Measurements from ENCODE around the gene IL20RB.

IL20RB gene

GRCh38 chr3:136957751-136958288 lies at the start of gene IL20RB:
Gene IL20RB (plus strand): TSS chr3:136957983. CDS start chr3:136958114, 131 bp downstream.
- Histone ChIP-seq H3K36me3 (ENCODE audit: insufficient read depth, low read depth, low read length) (no peaks in the 10 kb centered on the region), H3K4me3 (ENCODE audit: low read length) (no peak within 1 kb of the TSS), H3K27ac (ENCODE audit: low read length) (no peak within 1 kb of the TSS), H3K4me1 (ENCODE audit: insufficient read depth, low read length) (peaks cover 6% of the 10 kb centered on the region; the same call in 1 of the 2 replicates), H3K9me3 (ENCODE audit: insufficient read depth, low read depth, low read length) (no peaks in the 10 kb centered on the region), H3K9ac (ENCODE audit: low read depth, low read length) (no peak within 1 kb of the TSS), H3K27me3 (ENCODE audit: insufficient read depth, low read length) (no peaks in the 10 kb centered on the region)

- H3K9me3 ChIP-seq (ENCODE audit: insufficient read depth, low read depth, low read length): no peaks in the 10 kb centered on the region
- no peak overlapping the region for H3K4me3 ChIP-seq (ENCODE audit: low read length)
- no peak overlapping the region for H3K27ac ChIP-seq (ENCODE audit: low read length)
- H3K9ac ChIP-seq (ENCODE audit: low read depth, low read length): no peak overlapping the region
- no peaks in the 10 kb centered on the region for H3K36me3 ChIP-seq (ENCODE audit: insufficient read depth, low read depth, low read length)
- H3K27me3 ChIP-seq (ENCODE audit: insufficient read depth, low read length): no peaks in the 10 kb centered on the region
- no peaks in the 10 kb centered on the region for H3K4me1 ChIP-seq (ENCODE audit: insufficient read depth, low read length)
Observed at GRCh38 chr3:136908297-136908696, 49.5 kb upstream of the IL20RB start.

GRCh38 chr3:136909187-136909586 lies 48.6 kb upstream of the IL20RB start:
- Histone ChIP-seq H3K36me3 (ENCODE audit: insufficient read depth, low read depth, low read length) (no peaks in the 10 kb centered on the region), H3K4me1 (ENCODE audit: insufficient read depth, low read length) (peaks cover 1% of the 10 kb centered on the region; the same call in 1 of the 2 replicates), H3K27me3 (ENCODE audit: insufficient read depth, low read length) (no peaks in the 10 kb centered on the region), H3K9ac (ENCODE audit: low read depth, low read length) (no peak overlapping the region), H3K4me3 (ENCODE audit: low read length) (no peak overlapping the region), H3K27ac (ENCODE audit: low read length) (no peak overlapping the region), H3K9me3 (ENCODE audit: insufficient read depth, low read depth, low read length) (no peaks in the 10 kb centered on the region)

- H3K27ac ChIP-seq (ENCODE audit: low read length): no peak overlapping the region
- H3K9me3 ChIP-seq (ENCODE audit: insufficient read depth, low read depth, low read length): no peaks in the 10 kb centered on the region
- peaks cover 5% of the 10 kb centered on the region; the same call in 1 of the 2 replicates for H3K4me1 ChIP-seq (ENCODE audit: insufficient read depth, low read length)
Observed at GRCh38 chr3:136910697-136911096, 47.1 kb upstream of the IL20RB start.

GRCh38 chr3:136913168-136913567 lies 44.6 kb upstream of the IL20RB start:
- H3K9me3 ChIP-seq (ENCODE audit: insufficient read depth, low read depth, low read length): no peaks in the 10 kb centered on the region
- H3K27ac ChIP-seq (ENCODE audit: low read length): no peak overlapping the region
- H3K36me3 ChIP-seq (ENCODE audit: insufficient read depth, low read depth, low read length): no peaks in the 10 kb centered on the region
- no peaks in the 10 kb centered on the region for H3K27me3 ChIP-seq (ENCODE audit: insufficient read depth, low read length)
- H3K4me3 ChIP-seq (ENCODE audit: low read length): no peak overlapping the region
- peaks cover 5% of the 10 kb centered on the region; the same call in 1 of the 2 replicates for H3K4me1 ChIP-seq (ENCODE audit: insufficient read depth, low read length)
- no peak overlapping the region for H3K9ac ChIP-seq (ENCODE audit: low read depth, low read length)

More at GRCh38 chr3:136910697-136911096, 47.1 kb upstream of the IL20RB start:
- H3K36me3 ChIP-seq (ENCODE audit: insufficient read depth, low read depth, low read length): no peaks in the 10 kb centered on the region
- H3K27me3 ChIP-seq (ENCODE audit: insufficient read depth, low read length): no peaks in the 10 kb centered on the region
- H3K4me3 ChIP-seq (ENCODE audit: low read length): no peak overlapping the region
- no peak overlapping the region for H3K9ac ChIP-seq (ENCODE audit: low read depth, low read length)

GRCh38 chr3:136914739-136915138 lies 43.0 kb upstream of the IL20RB start:
- Histone ChIP-seq H3K27ac (ENCODE audit: low read length) (no peak overlapping the region), H3K27me3 (ENCODE audit: insufficient read depth, low read length) (no peaks in the 10 kb centered on the region), H3K9me3 (ENCODE audit: insufficient read depth, low read depth, low read length) (no peaks in the 10 kb centered on the region), H3K36me3 (ENCODE audit: insufficient read depth, low read depth, low read length) (no peaks in the 10 kb centered on the region), H3K4me3 (ENCODE audit: low read length) (no peak overlapping the region), H3K9ac (ENCODE audit: low read depth, low read length) (no peak overlapping the region), H3K4me1 (ENCODE audit: insufficient read depth, low read length) (peaks cover 5% of the 10 kb centered on the region; the same call in 1 of the 2 replicates)

GRCh38 chr3:136916223-136916622 lies 41.6 kb upstream of the IL20RB start:
- no peak overlapping the region for H3K4me3 ChIP-seq (ENCODE audit: low read length)
- no peaks in the 10 kb centered on the region for H3K27me3 ChIP-seq (ENCODE audit: insufficient read depth, low read length)
- H3K27ac ChIP-seq (ENCODE audit: low read length): no peak overlapping the region
- no peaks in the 10 kb centered on the region for H3K9me3 ChIP-seq (ENCODE audit: insufficient read depth, low read depth, low read length)
- no peaks in the 10 kb centered on the region for H3K36me3 ChIP-seq (ENCODE audit: insufficient read depth, low read depth, low read length)
- H3K9ac ChIP-seq (ENCODE audit: low read depth, low read length): no peak overlapping the region
- peaks cover 5% of the 10 kb centered on the region; the same call in 1 of the 2 replicates for H3K4me1 ChIP-seq (ENCODE audit: insufficient read depth, low read length)

- H3K36me3 ChIP-seq (ENCODE audit: insufficient read depth, low read depth, low read length): no peaks in the 10 kb centered on the region
- no peak overlapping the region for H3K4me3 ChIP-seq (ENCODE audit: low read length)
- H3K9me3 ChIP-seq (ENCODE audit: insufficient read depth, low read depth, low read length): no peaks in the 10 kb centered on the region
- no peak overlapping the region for H3K27ac ChIP-seq (ENCODE audit: low read length)
- H3K27me3 ChIP-seq (ENCODE audit: insufficient read depth, low read length): no peaks in the 10 kb centered on the region
- no peak overlapping the region for H3K9ac ChIP-seq (ENCODE audit: low read depth, low read length)
- H3K4me1 ChIP-seq (ENCODE audit: insufficient read depth, low read length): no peaks in the 10 kb centered on the region
Observed at GRCh38 chr3:136919799-136920580, 37.8 kb upstream of the IL20RB start.

- no peak overlapping the region for H3K4me3 ChIP-seq (ENCODE audit: low read length)
- H3K27me3 ChIP-seq (ENCODE audit: insufficient read depth, low read length): no peaks in the 10 kb centered on the region
- H3K9me3 ChIP-seq (ENCODE audit: insufficient read depth, low read depth, low read length): no peaks in the 10 kb centered on the region
- H3K36me3 ChIP-seq (ENCODE audit: insufficient read depth, low read depth, low read length): no peaks in the 10 kb centered on the region
- H3K4me1 ChIP-seq (ENCODE audit: insufficient read depth, low read length): no peaks in the 10 kb centered on the region
- no peak overlapping the region for H3K27ac ChIP-seq (ENCODE audit: low read length)
- no peak overlapping the region for H3K9ac ChIP-seq (ENCODE audit: low read depth, low read length)
Observed at GRCh38 chr3:136920904-136921611, 36.7 kb upstream of the IL20RB start.

GRCh38 chr3:136925425-136926190 lies 32.2 kb upstream of the IL20RB start:
- Histone ChIP-seq H3K36me3 (ENCODE audit: insufficient read depth, low read depth, low read length) (peaks cover 8% of the 10 kb centered on the region; the same call in 1 of the 2 replicates), H3K4me3 (ENCODE audit: low read length) (no peak overlapping the region), H3K9me3 (ENCODE audit: insufficient read depth, low read depth, low read length) (no peaks in the 10 kb centered on the region), H3K27ac (ENCODE audit: low read length) (no peak overlapping the region), H3K4me1 (ENCODE audit: insufficient read depth, low read length) (no peaks in the 10 kb centered on the region), H3K9ac (ENCODE audit: low read depth, low read length) (no peak overlapping the region), H3K27me3 (ENCODE audit: insufficient read depth, low read length) (no peaks in the 10 kb centered on the region)

- no peaks in the 10 kb centered on the region for H3K9me3 ChIP-seq (ENCODE audit: insufficient read depth, low read depth, low read length)
- H3K4me3 ChIP-seq (ENCODE audit: low read length): no peak overlapping the region
- no peak overlapping the region for H3K9ac ChIP-seq (ENCODE audit: low read depth, low read length)
- no peaks in the 10 kb centered on the region for H3K4me1 ChIP-seq (ENCODE audit: insufficient read depth, low read length)
- no peak overlapping the region for H3K27ac ChIP-seq (ENCODE audit: low read length)
- H3K27me3 ChIP-seq (ENCODE audit: insufficient read depth, low read length): no peaks in the 10 kb centered on the region
- H3K36me3 ChIP-seq (ENCODE audit: insufficient read depth, low read depth, low read length): peaks cover 8% of the 10 kb centered on the region; the same call in 1 of the 2 replicates
Observed at GRCh38 chr3:136928240-136928639, 29.5 kb upstream of the IL20RB start.

Data from iPS-20b (cell line).